GM12872 (cell line): Measurements from ENCODE around the gene C6orf52.

Experiments used
- CTCF ChIP-seq: IDR thresholded peaks from 3 replicates; pipeline ENCODE4 v1.5.1; 2011; ENCODE audit warnings: low read depth, mild to moderate bottlenecking, low read length, moderate library complexity; ENCODE audit not compliant: insufficient read depth

Gene C6orf52

DNA sequence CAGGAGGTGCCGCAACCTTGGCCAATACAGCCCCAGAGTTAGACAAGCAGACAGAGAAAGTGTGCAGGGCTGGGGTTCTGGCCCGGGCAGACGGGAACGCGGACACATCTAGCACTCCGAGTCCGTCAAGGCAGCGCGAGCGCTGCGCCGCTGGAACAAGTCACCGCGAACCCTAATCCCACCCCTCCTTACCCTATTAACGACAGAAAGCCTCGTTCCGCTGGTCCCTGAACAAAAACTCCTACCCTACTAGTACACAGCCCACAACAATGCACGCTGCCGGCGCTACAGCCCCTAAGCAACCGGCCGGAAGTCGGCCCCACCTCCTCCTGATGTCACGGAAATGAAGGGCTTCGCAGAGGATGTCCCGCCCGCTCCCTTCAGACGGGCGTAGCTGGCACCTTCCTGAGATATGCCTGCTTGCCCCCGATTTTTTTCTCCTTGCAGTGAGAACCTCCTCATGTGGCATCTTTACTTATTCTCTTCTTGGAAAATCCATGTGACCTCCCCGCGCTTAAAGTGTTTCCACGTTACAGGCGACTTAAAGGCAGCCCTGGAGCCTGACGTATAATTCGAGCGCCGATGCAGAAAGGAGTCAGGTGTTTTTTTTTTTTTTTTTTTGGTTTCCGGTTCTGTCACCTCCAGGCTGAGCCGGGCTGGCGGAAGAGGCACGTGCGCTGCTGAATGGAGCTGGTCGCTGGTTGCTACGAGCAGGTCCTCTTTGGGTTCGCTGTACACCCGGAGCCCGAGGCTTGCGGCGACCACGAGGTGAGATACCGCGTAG lies at the start of gene C6orf52, which contains the start of gene PAK1IP1:
Gene C6orf52 (minus strand): TSS at position 315 of the 784 bp plus-strand sequence. CDS start 7,066 bp downstream, outside the sequence.
Gene PAK1IP1 (plus strand): TSS at position 671 of the 784 bp plus-strand sequence. CDS start 14 bp downstream, at position 685.
- no peak for TF ChIP-seq CTCF

GRCh38 chr6:10743515-10743914 lies 49.1 kb upstream of the C6orf52 start:
- TF ChIP-seq CTCF: no peak

- no peak for TF ChIP-seq CTCF
Measured at GRCh38 chr6:10742251-10742650, 47.8 kb upstream of the C6orf52 start.

DNA sequence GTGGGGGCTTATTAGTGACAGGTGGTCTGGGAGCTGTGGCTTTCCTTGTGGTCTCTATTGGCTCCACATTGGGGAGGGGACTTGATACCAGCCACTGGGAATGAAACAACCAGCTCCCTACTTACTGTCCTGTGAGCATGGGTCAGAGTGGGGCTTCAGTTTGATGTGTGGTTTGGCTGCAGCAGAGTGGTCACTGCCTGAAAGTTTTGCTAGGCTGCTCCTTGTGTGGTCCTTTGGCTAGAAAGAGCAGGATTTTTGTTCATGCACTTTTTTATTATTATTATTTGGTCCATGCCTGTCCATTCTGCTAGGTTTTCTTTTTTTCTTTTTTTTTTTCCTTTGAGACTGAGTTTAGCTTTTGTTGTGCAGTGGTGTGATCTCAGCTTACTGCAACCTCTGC lies 45.6 kb upstream of the C6orf52 start:
- TF ChIP-seq CTCF: no peak

DNA sequence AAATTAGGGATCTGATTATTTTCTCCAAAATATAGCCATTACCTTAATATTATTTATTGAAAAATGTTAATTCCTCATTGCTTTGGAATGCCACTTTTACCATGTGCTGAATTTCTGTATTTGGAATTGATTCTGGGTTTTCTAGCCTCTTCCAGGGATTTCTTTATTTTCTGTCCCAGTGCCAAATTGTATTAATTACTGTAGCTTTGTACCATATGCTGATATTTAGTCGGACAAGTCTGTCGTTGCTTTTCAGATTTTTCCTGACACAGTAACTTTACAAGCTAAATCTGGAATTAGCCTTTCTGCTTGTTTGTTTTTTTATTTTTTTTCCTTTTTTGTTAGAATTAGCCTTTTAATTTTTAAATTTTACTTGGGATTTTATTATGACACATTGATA lies 42.3 kb upstream of the C6orf52 start:
- TF ChIP-seq CTCF: no peak

GRCh38 chr6:10733863-10734262 lies 39.4 kb upstream of the C6orf52 start:
- no peak for TF ChIP-seq CTCF

- no peak for TF ChIP-seq CTCF
Measured at GRCh38 chr6:10733151-10733715, 38.8 kb upstream of the C6orf52 start.
